CD4-positive, alpha-beta T cell treated with Interleukin-21 for 1 hour (primary cell): ENCODE data around the gene ZDHHC3.
"Not testable (repeated sequence)": the region's sequence is repeated elsewhere in the genome, so short reads cannot be mapped to it uniquely, and the experiment has no call there.

Source experiments
- DNase-seq: peaks from one replicate; pipeline ENCODE4 v3.0.0-alpha.2; 2020

ZDHHC3 gene

GRCh38 chr3:44995142-44995770 is 19.3 kb upstream of the ZDHHC3 start:
- no peak for DNase-seq

- no peak for DNase-seq
These were observed 17.7 kb upstream of the ZDHHC3 start for GRCh38 chr3:44993471-44994205.

- peak; percentile 28 for DNase-seq
These were observed 16.8 kb upstream of the ZDHHC3 start for GRCh38 chr3:44992555-44993470.

- DNase-seq = no peak
These were observed 15.4 kb upstream of the ZDHHC3 start for GRCh38 chr3:44991326-44991725.

- no peak for DNase-seq
These were observed 13.8 kb upstream of the ZDHHC3 start for GRCh38 chr3:44989636-44990373.

- no peak for DNase-seq
These were observed 13.2 kb upstream of the ZDHHC3 start for GRCh38 chr3:44989141-44989540.

- no peak for DNase-seq
These were observed 12.1 kb upstream of the ZDHHC3 start for GRCh38 chr3:44988073-44988472.

GRCh38 chr3:44987332-44987731 is 11.4 kb upstream of the ZDHHC3 start:
- DNase-seq = no peak

GRCh38 chr3:44986330-44986729 is 10.4 kb upstream of the ZDHHC3 start:
- DNase-seq = not testable (repeated sequence)

GRCh38 chr3:44984335-44984734 is 8.4 kb upstream of the ZDHHC3 start:
- peak; percentile 19 for DNase-seq

GRCh38 chr3:44983484-44983941 is 7.5 kb upstream of the ZDHHC3 start:
- no peak for DNase-seq

GRCh38 chr3:44982817-44983216 is 6.8 kb upstream of the ZDHHC3 start:
- no peak for DNase-seq

GRCh38 chr3:44981751-44982150 is 5.8 kb upstream of the ZDHHC3 start:
- peak; percentile 16 for DNase-seq

GRCh38 chr3:44981220-44981619 is 5.2 kb upstream of the ZDHHC3 start:
- no peak for DNase-seq

- DNase-seq = no peak
These were observed 1.6 kb downstream of the ZDHHC3 start for GRCh38 chr3:44974416-44974815.

GRCh38 chr3:44970926-44971490 is 5.0 kb downstream of the ZDHHC3 start:
- no peak for DNase-seq

- peak; percentile 11 for DNase-seq
These were observed 6.2 kb downstream of the ZDHHC3 start for GRCh38 chr3:44969828-44970179.

- DNase-seq = peak; percentile 16
These were observed 6.7 kb downstream of the ZDHHC3 start for GRCh38 chr3:44969154-44969827.

- no peak for DNase-seq
These were observed 7.5 kb downstream of the ZDHHC3 start for GRCh38 chr3:44968447-44968858.

- DNase-seq = no peak
These were observed 9.1 kb downstream of the ZDHHC3 start for GRCh38 chr3:44966795-44967278.

- DNase-seq = no peak
These were observed 10.8 kb downstream of the ZDHHC3 start for GRCh38 chr3:44965165-44965564.
